GM21717 (cell line): ENCODE measurements around the gene CTNNA3.

Experiments used
- ATAC-seq: cut with Tn5 transposase; IDR thresholded peaks from one replicate; pipeline ENCODE4 v1.9.1; 2021; ENCODE audit warnings: mild to moderate bottlenecking, moderate library complexity; ENCODE audit not compliant: unreplicated experiment

CTNNA3 gene

GRCh38 chr10:66041771-66042170, 1654.2 kb downstream of the CTNNA3 start:
- ATAC-seq, result no peak

- ATAC-seq, result no peak
Observed at GRCh38 chr10:66038623-66039022, 1657.4 kb downstream of the CTNNA3 start.

GRCh38 chr10:66026321-66026720, 1669.7 kb downstream of the CTNNA3 start:
- no peak for ATAC-seq

GRCh38 chr10:66025186-66025585, 1670.8 kb downstream of the CTNNA3 start:
- ATAC-seq, result no peak

GRCh38 chr10:66021423-66021822, 1674.6 kb downstream of the CTNNA3 start:
- ATAC-seq, result no peak

GRCh38 chr10:66008221-66008620, 1687.8 kb downstream of the CTNNA3 start:
- ATAC-seq, result no peak

- no peak for ATAC-seq
Observed at GRCh38 chr10:66006411-66006810, 1689.6 kb downstream of the CTNNA3 start.

GRCh38 chr10:65993451-65993850, 1702.5 kb downstream of the CTNNA3 start:
- peak; percentile 78 for ATAC-seq

GRCh38 chr10:65968871-65969270, 1727.1 kb downstream of the CTNNA3 start:
- ATAC-seq, result no peak

GRCh38 chr10:65968437-65968836, 1727.6 kb downstream of the CTNNA3 start:
- ATAC-seq, result no peak

- ATAC-seq, result no peak
Observed at GRCh38 chr10:65964205-65964604, 1731.8 kb downstream of the CTNNA3 start.

GRCh38 chr10:65952086-65952485, 1743.9 kb downstream of the CTNNA3 start:
- ATAC-seq, result no peak

GRCh38 chr10:65950075-65950474, 1745.9 kb downstream of the CTNNA3 start:
- ATAC-seq, result no peak

GRCh38 chr10:65949526-65949925, 1746.5 kb downstream of the CTNNA3 start:
- no peak for ATAC-seq

- ATAC-seq, result no peak
Observed at GRCh38 chr10:65945061-65945460, 1750.9 kb downstream of the CTNNA3 start.

- no peak for ATAC-seq
Observed at GRCh38 chr10:65943451-65943850, 1752.5 kb downstream of the CTNNA3 start.

- ATAC-seq, result no peak
Observed at GRCh38 chr10:65940816-65941662, 1755.0 kb downstream of the CTNNA3 start.

- no peak for ATAC-seq
Observed at GRCh38 chr10:65940105-65940504, 1755.9 kb downstream of the CTNNA3 start.

GRCh38 chr10:65931291-65932070, 1764.5 kb downstream of the CTNNA3 start:
- no peak for ATAC-seq

GRCh38 chr10:65911151-65911835, 1784.7 kb downstream of the CTNNA3 start:
- ATAC-seq, result no peak

GRCh38 chr10:65910209-65910608, 1785.8 kb downstream of the CTNNA3 start:
- ATAC-seq, result no peak
